Measurements from ENCODE around the gene ATP8A2.
"Not testable (repeated sequence)": the region's sequence is repeated elsewhere in the genome, so short reads cannot be mapped to it uniquely, and the experiment has no call there.

The ATP8A2 gene

GRCh38 chr13:25538276-25538675 is 166.5 kb downstream of the ATP8A2 start:
- H3K4me3 ChIP-seq (ENCODE audit: control insufficient read depth, low read depth, low read length), result no peak overlapping the region
- no peak for TF ChIP-seq CTCF (conservative IDR thresholded peaks at IDR 0.05; ENCODE audit: control insufficient read depth, insufficient read depth, low read depth, low read length)
- DNase-seq (ENCODE audit: low read depth), result no peak

- no peak for TF ChIP-seq CTCF (conservative IDR thresholded peaks at IDR 0.05; ENCODE audit: control insufficient read depth, insufficient read depth, low read depth, low read length)
- no peak overlapping the region for H3K4me3 ChIP-seq (ENCODE audit: control insufficient read depth, low read depth, low read length)
- DNase-seq (ENCODE audit: low read depth), result no peak
These were observed 169.8 kb downstream of the ATP8A2 start for GRCh38 chr13:25541434-25542123.

GRCh38 chr13:25548991-25549390 is 177.2 kb downstream of the ATP8A2 start:
- not testable (repeated sequence) for H3K4me3 ChIP-seq (ENCODE audit: control insufficient read depth, low read depth, low read length)

GRCh38 chr13:25561812-25562211 is 190.0 kb downstream of the ATP8A2 start:
- H3K4me3 ChIP-seq (ENCODE audit: control insufficient read depth, low read depth, low read length), result no peak overlapping the region
- DNase-seq (ENCODE audit: low read depth), result no peak
- no peak for TF ChIP-seq CTCF (conservative IDR thresholded peaks at IDR 0.05; ENCODE audit: control insufficient read depth, insufficient read depth, low read depth, low read length)

More at GRCh38 chr13:25548991-25549390, 177.2 kb downstream of the ATP8A2 start:
- not testable (repeated sequence) for DNase-seq (ENCODE audit: low read depth)

GRCh38 chr13:25570185-25570584 is 198.4 kb downstream of the ATP8A2 start:
- DNase-seq (ENCODE audit: low read depth), result no peak
- H3K4me3 ChIP-seq (ENCODE audit: control insufficient read depth, low read depth, low read length), result no peak overlapping the region
- TF ChIP-seq CTCF (conservative IDR thresholded peaks at IDR 0.05; ENCODE audit: control insufficient read depth, insufficient read depth, low read depth, low read length), result no peak

GRCh38 chr13:25571237-25571636 is 199.5 kb downstream of the ATP8A2 start:
- no peak for DNase-seq (ENCODE audit: low read depth)
- TF ChIP-seq CTCF (conservative IDR thresholded peaks at IDR 0.05; ENCODE audit: control insufficient read depth, insufficient read depth, low read depth, low read length), result no peak
- no peak overlapping the region for H3K4me3 ChIP-seq (ENCODE audit: control insufficient read depth, low read depth, low read length)

GRCh38 chr13:25572171-25572570 is 200.4 kb downstream of the ATP8A2 start:
- not testable (repeated sequence) for DNase-seq (ENCODE audit: low read depth); H3K4me3 ChIP-seq (ENCODE audit: control insufficient read depth, low read depth, low read length)
